Astrocyte of the spinal cord (primary cell): ENCODE results near the gene RPS6KA3.

Experiments
- DNase-seq: peaks from one replicate; pipeline ENCODE4 v3.0.0; 2011; ENCODE audit warnings: low read depth, low spot score
- H3K4me3 ChIP-seq: 2 replicates; pipeline ENCODE4 v1.5.1; 2011; ENCODE audit warnings: low read depth, mild to moderate bottlenecking, low read length, moderate library complexity
- in situ Hi-C: cut with HindIII; loops from 2 replicates; pipeline ENCODE4 v1.10.0; 2017; ENCODE audit warnings: low sequenced_read_pairs
- TF ChIP-seq, protein P1 (sequence below): IDR thresholded peaks from 2 replicates; pipeline ENCODE4 v1.5.1; 2012; ENCODE audit warnings: low read depth, mild to moderate bottlenecking, low read length, inconsistent platforms

Gene RPS6KA3

DNA sequence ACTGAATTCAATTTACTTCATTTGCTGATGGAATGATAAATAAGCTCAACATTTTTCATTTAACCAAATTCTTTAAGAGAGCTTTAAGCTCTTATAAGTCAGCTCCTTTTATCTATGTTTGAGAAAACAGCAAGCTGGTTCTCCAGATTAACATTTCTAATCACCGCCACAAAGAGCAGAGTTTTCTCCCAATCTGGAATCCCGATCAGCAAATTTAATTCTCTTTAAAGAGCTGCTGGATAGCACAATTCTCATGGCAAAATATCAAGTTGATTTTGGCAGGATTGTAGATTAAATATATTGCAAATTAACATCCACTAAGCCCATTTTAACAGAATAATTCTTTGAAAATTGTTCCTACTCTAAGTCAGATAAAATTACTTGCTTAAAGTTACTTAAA is 48.8 kb downstream of the RPS6KA3 start:
- TF ChIP-seq, protein P1, sequence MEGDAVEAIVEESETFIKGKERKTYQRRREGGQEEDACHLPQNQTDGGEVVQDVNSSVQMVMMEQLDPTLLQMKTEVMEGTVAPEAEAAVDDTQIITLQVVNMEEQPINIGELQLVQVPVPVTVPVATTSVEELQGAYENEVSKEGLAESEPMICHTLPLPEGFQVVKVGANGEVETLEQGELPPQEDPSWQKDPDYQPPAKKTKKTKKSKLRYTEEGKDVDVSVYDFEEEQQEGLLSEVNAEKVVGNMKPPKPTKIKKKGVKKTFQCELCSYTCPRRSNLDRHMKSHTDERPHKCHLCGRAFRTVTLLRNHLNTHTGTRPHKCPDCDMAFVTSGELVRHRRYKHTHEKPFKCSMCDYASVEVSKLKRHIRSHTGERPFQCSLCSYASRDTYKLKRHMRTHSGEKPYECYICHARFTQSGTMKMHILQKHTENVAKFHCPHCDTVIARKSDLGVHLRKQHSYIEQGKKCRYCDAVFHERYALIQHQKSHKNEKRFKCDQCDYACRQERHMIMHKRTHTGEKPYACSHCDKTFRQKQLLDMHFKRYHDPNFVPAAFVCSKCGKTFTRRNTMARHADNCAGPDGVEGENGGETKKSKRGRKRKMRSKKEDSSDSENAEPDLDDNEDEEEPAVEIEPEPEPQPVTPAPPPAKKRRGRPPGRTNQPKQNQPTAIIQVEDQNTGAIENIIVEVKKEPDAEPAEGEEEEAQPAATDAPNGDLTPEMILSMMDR: no peak
- no peak overlapping the region for H3K4me3 ChIP-seq
- in situ Hi-C loops: no loop called here
- DNase-seq: no peak

DNA sequence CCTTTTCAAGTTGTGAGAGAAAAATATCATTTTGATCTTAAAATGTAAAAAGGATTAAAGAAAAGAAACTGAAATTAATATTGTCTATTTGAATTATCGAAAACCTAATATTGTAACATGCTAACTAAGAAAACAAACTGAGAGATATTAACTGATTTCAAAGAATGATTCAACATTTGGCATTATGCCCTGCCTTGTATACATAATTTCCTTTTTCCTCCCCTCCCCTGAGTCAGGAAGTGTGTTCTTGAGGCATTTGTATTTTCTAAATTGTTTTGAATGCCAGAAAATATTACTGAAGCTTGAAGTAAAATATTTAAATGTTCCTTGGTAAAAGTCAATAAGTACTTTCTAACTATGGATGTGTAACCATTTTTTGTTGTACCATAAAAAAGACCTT is 49.4 kb downstream of the RPS6KA3 start:
- H3K4me3 ChIP-seq: no peak overlapping the region
- TF ChIP-seq, protein P1: no peak
- in situ Hi-C loops: no loop called here
- DNase-seq: peak; percentile 59

DNA sequence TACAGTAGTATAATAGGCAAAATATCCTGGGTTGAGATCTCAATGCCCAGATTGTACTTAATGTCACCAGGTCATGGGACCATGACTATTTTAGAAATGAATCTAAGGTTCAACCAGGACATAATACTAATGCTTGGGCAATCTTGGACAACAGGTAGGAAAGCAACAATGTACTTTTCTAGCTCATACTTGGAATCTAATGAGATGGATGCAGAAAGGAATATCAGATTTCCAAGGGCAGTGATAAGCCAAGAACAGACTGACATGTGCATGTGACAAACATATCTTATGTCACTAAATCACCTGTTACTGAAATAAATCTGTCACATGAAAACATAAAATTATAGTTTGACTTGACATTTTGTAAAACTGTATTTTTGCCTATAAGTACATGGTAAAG is 51.1 kb downstream of the RPS6KA3 start:
- TF ChIP-seq, protein P1: no peak
- in situ Hi-C loops: no loop called here
- no peak for DNase-seq

DNA sequence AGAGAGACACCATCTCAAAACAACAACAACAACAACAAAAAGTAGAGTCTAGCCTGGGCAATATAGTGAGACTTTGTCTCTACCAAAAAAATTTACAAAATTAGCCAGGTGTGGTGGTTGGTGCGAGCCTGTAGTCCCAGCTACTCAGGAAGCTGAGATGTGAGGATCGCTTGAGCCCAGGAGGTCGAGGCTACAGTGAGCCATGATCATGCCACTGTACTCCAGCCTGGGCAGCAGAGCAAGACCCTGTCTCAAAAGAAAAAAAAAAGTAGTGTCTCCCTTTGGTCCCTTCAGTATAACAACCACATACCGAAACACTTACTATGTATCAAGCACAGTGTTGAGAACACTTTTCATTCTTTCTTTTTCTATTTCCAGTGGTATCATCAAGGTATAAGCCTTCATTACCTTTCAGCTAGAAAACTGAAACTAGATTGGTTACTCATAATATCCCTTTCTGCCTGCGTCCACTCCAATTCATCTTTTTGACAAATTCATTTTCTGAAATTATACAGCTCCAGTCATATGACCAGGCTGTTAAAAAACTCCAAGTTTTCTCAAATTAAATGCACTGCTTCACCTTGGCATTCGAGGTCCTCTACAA is 54.1 kb downstream of the RPS6KA3 start:
- in situ Hi-C loops: no loop called here
- TF ChIP-seq, protein P1: no peak
- H3K4me3 ChIP-seq: no peak overlapping the region
- DNase-seq: no peak

More for the DNA sequence above, 51.1 kb downstream of the RPS6KA3 start:
- no peak overlapping the region for H3K4me3 ChIP-seq

DNA sequence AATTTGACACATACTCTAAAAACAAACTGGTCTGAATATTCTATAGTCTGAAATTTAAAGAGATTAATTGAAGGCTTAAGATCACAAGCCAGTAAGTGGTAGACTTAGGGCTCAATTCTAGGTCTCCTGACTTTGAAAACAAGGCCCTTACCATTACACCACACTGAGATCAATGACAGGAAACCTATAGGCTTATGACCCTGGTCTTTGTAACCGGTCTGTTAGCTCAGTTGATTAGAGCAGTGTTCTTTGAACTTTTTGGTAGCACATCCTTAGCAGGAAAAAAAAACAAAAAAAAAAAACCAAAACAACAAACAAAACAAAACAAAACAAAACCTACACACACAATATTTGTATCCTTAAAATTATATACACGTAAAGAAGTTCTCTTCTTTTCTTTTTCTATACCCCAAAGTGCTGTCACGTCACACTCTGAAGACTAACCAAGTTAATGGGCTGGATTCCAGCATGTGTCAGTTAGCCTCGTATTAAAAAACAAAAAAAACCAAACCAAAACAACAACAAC is 55.4 kb downstream of the RPS6KA3 start:
- no peak overlapping the region for H3K4me3 ChIP-seq
- TF ChIP-seq, protein P1: no peak
- no peak for DNase-seq
- in situ Hi-C loops: no loop called here

- in situ Hi-C loops: no loop called here
- H3K4me3 ChIP-seq: no peak overlapping the region
- no peak for DNase-seq
- TF ChIP-seq, protein P1: no peak
Observed at GRCh38 chrX:20205927-20206708, 60.6 kb downstream of the RPS6KA3 start.
